ENCODE results near the gene SARDH. TPM values are rescaled to one million over a fixed set of nuclear protein-coding genes. Genes with fewer than 3 reads are reported as not detected.

SARDH gene
- polyA plus RNA-seq, 1 donor = 5.4 TPM

- DNase-seq (ENCODE audit: low read depth) = no peak
These were observed 4.2 kb downstream of the SARDH start for GRCh38 chr9:133733796-133734533.

GRCh38 chr9:133733421-133733795, 4.7 kb downstream of the SARDH start:
- no peak for DNase-seq (ENCODE audit: low read depth)

- no peak for DNase-seq (ENCODE audit: low read depth)
These were observed 5.3 kb downstream of the SARDH start for GRCh38 chr9:133732639-133733408.

GRCh38 chr9:133731876-133732638, 6.1 kb downstream of the SARDH start:
- DNase-seq (ENCODE audit: low read depth) = no peak

GRCh38 chr9:133730994-133731715, 7.0 kb downstream of the SARDH start:
- DNase-seq (ENCODE audit: low read depth) = no peak

- DNase-seq (ENCODE audit: low read depth) = no peak
These were observed 8.4 kb downstream of the SARDH start for GRCh38 chr9:133729617-133730281.

- no peak for DNase-seq (ENCODE audit: low read depth)
These were observed 9.1 kb downstream of the SARDH start for GRCh38 chr9:133728856-133729616.

GRCh38 chr9:133727876-133728441, 10.2 kb downstream of the SARDH start:
- no peak for DNase-seq (ENCODE audit: low read depth)

- no peak for DNase-seq (ENCODE audit: low read depth)
These were observed 10.8 kb downstream of the SARDH start for GRCh38 chr9:133727277-133727875.

- DNase-seq (ENCODE audit: low read depth) = no peak
These were observed 11.5 kb downstream of the SARDH start for GRCh38 chr9:133726401-133727276.

GRCh38 chr9:133725886-133726285, 12.3 kb downstream of the SARDH start:
- DNase-seq (ENCODE audit: low read depth) = no peak

- no peak for DNase-seq (ENCODE audit: low read depth)
These were observed 19.4 kb downstream of the SARDH start for GRCh38 chr9:133718563-133719315.

- DNase-seq (ENCODE audit: low read depth) = no peak
These were observed 20.8 kb downstream of the SARDH start for GRCh38 chr9:133717113-133718031.

- DNase-seq (ENCODE audit: low read depth) = no peak
These were observed 21.5 kb downstream of the SARDH start for GRCh38 chr9:133716564-133717112.

- DNase-seq (ENCODE audit: low read depth) = no peak
These were observed 22.1 kb downstream of the SARDH start for GRCh38 chr9:133715866-133716563.

All from forelimb muscle (tissue), 1 donor.